ENCODE results near the gene MSH3. TPM values are rescaled to one million over a fixed set of nuclear protein-coding genes. Genes with fewer than 3 reads are reported as not detected.
"Not testable (repeated sequence)": the region's sequence is repeated elsewhere in the genome, so short reads cannot be mapped to it uniquely, and the experiment has no call there.

The MSH3 gene
- total RNA-seq, 1 experiment from 2014 or later, result 17.2 TPM

DNA sequence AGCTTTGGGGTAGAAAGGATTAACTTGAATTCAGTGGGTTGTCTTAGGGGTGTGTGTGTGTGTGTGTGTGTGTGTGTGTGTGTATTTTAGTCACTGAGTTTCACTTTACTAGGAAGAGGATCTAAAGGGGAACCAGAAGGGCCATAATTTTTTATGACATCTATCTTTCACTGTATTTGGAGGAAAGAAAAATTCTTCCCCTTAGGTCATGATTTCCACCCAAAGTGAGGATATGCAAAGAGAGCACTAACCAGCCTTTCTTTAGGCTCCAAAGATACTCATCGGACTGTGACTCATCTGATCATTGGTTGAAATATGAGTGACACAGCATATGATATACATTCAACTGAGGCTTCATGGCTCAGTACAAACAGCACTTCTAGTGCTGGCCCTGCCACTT, 230.5 kb downstream of the MSH3 start:
- Mint-ChIP-seq H3K9me3 (ENCODE audit: low read depth, unreplicated experiment) (no peaks in the 10 kb centered on the region), H3K36me3 (ENCODE audit: insufficient read depth, unreplicated experiment) (no peaks in the 10 kb centered on the region), H3K4me3 (ENCODE audit: low read depth, unreplicated experiment) (no peak overlapping the region), H3K27ac (ENCODE audit: unreplicated experiment) (peak overlapping the region; percentile 37), H3K27me3 (ENCODE audit: unreplicated experiment) (no peaks in the 10 kb centered on the region), H3K4me1 (ENCODE audit: low read depth, unreplicated experiment) (peaks cover 35% of the 10 kb centered on the region)
- intact Hi-C loops (cut with micrococcal nuclease; ENCODE audit: unreplicated experiment), result no loop called here
- no TSS peak for BruUV-seq (replicated peaks)
- TF ChIP-seq, protein P1, sequence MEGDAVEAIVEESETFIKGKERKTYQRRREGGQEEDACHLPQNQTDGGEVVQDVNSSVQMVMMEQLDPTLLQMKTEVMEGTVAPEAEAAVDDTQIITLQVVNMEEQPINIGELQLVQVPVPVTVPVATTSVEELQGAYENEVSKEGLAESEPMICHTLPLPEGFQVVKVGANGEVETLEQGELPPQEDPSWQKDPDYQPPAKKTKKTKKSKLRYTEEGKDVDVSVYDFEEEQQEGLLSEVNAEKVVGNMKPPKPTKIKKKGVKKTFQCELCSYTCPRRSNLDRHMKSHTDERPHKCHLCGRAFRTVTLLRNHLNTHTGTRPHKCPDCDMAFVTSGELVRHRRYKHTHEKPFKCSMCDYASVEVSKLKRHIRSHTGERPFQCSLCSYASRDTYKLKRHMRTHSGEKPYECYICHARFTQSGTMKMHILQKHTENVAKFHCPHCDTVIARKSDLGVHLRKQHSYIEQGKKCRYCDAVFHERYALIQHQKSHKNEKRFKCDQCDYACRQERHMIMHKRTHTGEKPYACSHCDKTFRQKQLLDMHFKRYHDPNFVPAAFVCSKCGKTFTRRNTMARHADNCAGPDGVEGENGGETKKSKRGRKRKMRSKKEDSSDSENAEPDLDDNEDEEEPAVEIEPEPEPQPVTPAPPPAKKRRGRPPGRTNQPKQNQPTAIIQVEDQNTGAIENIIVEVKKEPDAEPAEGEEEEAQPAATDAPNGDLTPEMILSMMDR (IDR thresholded peaks at IDR 0.05; ENCODE audit: unreplicated experiment), result no peak
- CTCF ChIA-PET, result no interaction called here
- DNase-seq, result no peak

DNA sequence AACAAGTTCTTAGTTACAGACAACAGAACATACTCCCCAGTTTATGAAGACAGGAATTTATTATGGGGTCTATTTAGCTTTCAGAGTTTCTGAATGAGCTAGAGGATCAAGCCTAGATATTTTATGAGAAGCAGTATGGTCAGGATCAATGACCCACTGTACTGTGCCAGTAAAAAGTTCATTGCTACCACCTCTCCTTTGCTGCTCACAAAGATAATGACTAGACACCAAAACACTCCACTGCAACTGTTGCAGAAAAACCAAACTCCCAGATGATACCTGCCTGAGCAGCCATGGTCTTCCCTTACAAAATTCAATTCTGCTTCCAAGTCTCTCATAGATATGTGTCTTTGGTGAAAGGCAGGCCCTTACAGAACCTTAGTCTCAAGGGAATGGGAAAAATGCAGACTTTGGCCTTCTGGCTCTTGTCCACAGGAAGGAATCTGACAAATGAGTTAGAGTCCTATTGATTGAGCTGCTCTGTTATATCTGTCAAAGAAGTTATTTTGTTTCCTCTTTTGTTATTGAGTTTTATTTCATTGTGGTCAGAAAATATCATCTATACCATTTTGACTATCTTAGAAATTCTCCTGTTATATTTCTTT, 231.0 kb downstream of the MSH3 start:
- no peak overlapping the region for H3K27ac Mint-ChIP-seq (ENCODE audit: unreplicated experiment)
- DNase-seq, result peak; percentile 41
- intact Hi-C loops (cut with micrococcal nuclease; ENCODE audit: unreplicated experiment), result no loop called here

DNA sequence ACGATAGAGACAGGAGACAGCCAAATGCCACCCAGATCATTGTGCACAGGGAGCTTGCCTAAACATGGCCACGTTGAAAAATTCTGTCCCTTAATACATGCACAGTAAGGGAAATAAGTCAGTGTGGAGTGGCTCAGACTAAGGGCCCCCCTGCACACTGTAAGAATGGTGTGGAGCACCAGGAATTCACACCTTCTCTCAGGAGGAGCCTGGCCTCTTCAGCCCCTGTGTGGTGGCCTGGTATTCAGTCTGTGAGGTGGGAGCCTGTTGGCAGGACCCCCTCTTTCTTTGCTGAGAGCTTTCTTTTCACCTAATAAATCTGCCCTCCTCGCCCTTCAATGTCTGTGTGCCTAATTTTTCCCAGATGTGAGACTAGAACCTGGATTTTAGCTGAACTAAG, 239.6 kb downstream of the MSH3 start:
- Mint-ChIP-seq H3K27me3 (ENCODE audit: unreplicated experiment) (no peaks in the 10 kb centered on the region), H3K36me3 (ENCODE audit: insufficient read depth, unreplicated experiment) (no peaks in the 10 kb centered on the region), H3K4me3 (ENCODE audit: low read depth, unreplicated experiment) (no peak overlapping the region), H3K9me3 (ENCODE audit: low read depth, unreplicated experiment) (no peaks in the 10 kb centered on the region), H3K4me1 (ENCODE audit: low read depth, unreplicated experiment) (no peaks in the 10 kb centered on the region), H3K27ac (ENCODE audit: unreplicated experiment) (no peak overlapping the region)
- no peak for DNase-seq
- BruUV-seq (replicated peaks), result no TSS peak
- CTCF ChIA-PET, result interaction anchor here (0.7 kb wide), 3 partner anchors 54 to 404 kb away, joined by 4 to 7 read pairs (median 5); no protein-coding TSS in a partner anchor
- intact Hi-C loops (cut with micrococcal nuclease; ENCODE audit: unreplicated experiment), result no loop called here
- TF ChIP-seq, protein P1 (IDR thresholded peaks at IDR 0.05; ENCODE audit: unreplicated experiment), result no peak

More for the DNA sequence above, 231.0 kb downstream of the MSH3 start:
- CTCF ChIA-PET, result interaction anchor here (0.6 kb wide), 1 partner anchor 321 kb away, joined by 5 read pairs; no protein-coding TSS in a partner anchor
- H3K9me3 Mint-ChIP-seq (ENCODE audit: low read depth, unreplicated experiment), result no peaks in the 10 kb centered on the region
- TF ChIP-seq, protein P1 (IDR thresholded peaks at IDR 0.05; ENCODE audit: unreplicated experiment), result no peak
- H3K4me1 Mint-ChIP-seq (ENCODE audit: low read depth, unreplicated experiment), result peaks cover 35% of the 10 kb centered on the region
- no peak overlapping the region for H3K4me3 Mint-ChIP-seq (ENCODE audit: low read depth, unreplicated experiment)
- no TSS peak for BruUV-seq (replicated peaks)
- no peaks in the 10 kb centered on the region for H3K27me3 Mint-ChIP-seq (ENCODE audit: unreplicated experiment)
- H3K36me3 Mint-ChIP-seq (ENCODE audit: insufficient read depth, unreplicated experiment), result no peaks in the 10 kb centered on the region

DNA sequence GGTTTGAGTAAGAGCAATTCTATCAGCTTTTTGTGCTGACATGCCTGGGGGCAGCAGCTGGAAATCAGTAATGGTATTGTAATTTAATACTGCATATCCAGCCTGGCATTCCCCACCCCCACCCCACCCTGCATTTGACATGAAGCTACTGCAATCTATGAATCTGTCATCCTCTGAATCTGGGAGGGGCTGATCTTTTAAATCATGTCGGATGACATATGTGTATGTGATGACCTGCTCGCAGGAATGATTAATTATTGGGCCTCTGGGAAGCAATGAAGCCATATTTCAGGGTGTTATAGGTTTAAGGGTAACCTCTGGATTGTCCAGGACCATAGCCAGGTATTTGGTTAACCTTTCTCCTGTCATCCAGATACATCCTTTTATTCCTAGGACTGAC, 241.1 kb downstream of the MSH3 start:
- H3K27me3 Mint-ChIP-seq (ENCODE audit: unreplicated experiment), result no peaks in the 10 kb centered on the region
- no peaks in the 10 kb centered on the region for H3K4me1 Mint-ChIP-seq (ENCODE audit: low read depth, unreplicated experiment)
- TF ChIP-seq, protein P1 (IDR thresholded peaks at IDR 0.05; ENCODE audit: unreplicated experiment), result no peak
- H3K4me3 Mint-ChIP-seq (ENCODE audit: low read depth, unreplicated experiment), result no peak overlapping the region
- intact Hi-C loops (cut with micrococcal nuclease; ENCODE audit: unreplicated experiment), result no loop called here
- H3K27ac Mint-ChIP-seq (ENCODE audit: unreplicated experiment), result no peak overlapping the region
- DNase-seq, result no peak
- H3K9me3 Mint-ChIP-seq (ENCODE audit: low read depth, unreplicated experiment), result no peaks in the 10 kb centered on the region
- H3K36me3 Mint-ChIP-seq (ENCODE audit: insufficient read depth, unreplicated experiment), result no peaks in the 10 kb centered on the region
- CTCF ChIA-PET, result no interaction called here
- no TSS peak for BruUV-seq (replicated peaks)

DNA sequence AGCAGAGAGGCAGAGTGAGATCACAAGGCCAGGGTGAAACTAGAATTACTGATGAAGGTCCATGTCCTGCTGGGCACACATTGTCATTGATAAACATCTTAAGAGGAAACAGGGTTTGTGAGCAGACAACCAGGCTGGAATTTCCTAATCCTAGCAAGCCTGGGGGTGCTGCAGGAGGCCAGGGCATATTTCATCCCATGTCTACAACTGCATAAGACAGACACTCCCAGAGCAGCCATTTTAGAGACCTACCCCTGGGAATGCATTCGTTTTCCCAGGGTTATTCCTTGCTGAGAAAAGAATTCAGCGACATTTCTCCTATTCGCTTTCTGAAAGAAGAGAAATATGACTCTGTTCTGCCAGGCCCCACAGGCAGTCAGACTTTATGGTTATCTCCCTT, 248.2 kb downstream of the MSH3 start:
- H3K36me3 Mint-ChIP-seq (ENCODE audit: insufficient read depth, unreplicated experiment); intact Hi-C loops (cut with micrococcal nuclease; ENCODE audit: unreplicated experiment); H3K27ac Mint-ChIP-seq (ENCODE audit: unreplicated experiment); BruUV-seq (replicated peaks); H3K4me3 Mint-ChIP-seq (ENCODE audit: low read depth, unreplicated experiment); DNase-seq; H3K27me3 Mint-ChIP-seq (ENCODE audit: unreplicated experiment); CTCF ChIA-PET; H3K4me1 Mint-ChIP-seq (ENCODE audit: low read depth, unreplicated experiment); H3K9me3 Mint-ChIP-seq (ENCODE audit: low read depth, unreplicated experiment): not testable (repeated sequence)

Data from Calu3 (cell line).